HEK293 (cell line): ENCODE measurements around the gene TRIM65.

Source experiments
- BCL11A ChIP-seq: fragments of 450-650 bp; formaldehyde crosslinking; IDR thresholded peaks from 2 replicates; pipeline ENCODE4 v1.5.1; 2016; ENCODE audit warnings: low read depth, missing biosample characterization, missing genetic modification characterization
- KLF10 ChIP-seq: fragments of 450-650 bp; IDR thresholded peaks from 2 replicates; pipeline ENCODE4 v1.5.1; 2018; ENCODE audit warnings: missing biosample characterization, mild to moderate bottlenecking, missing genetic modification characterization
- PRDM10 ChIP-seq: fragments of 450-650 bp; formaldehyde crosslinking; IDR thresholded peaks from 2 replicates; pipeline ENCODE4 v1.5.1; 2016; ENCODE audit warnings: missing biosample characterization, missing genetic modification characterization
- TCF7L2 ChIP-seq: IDR thresholded peaks from 2 replicates; pipeline ENCODE4 v1.6.1; 2011; ENCODE audit warnings: low read depth, mild to moderate bottlenecking, inconsistent platforms, low read length, moderate library complexity, borderline replicate concordance
- ZBTB21 ChIP-seq: fragments of 450-650 bp; formaldehyde crosslinking; IDR thresholded peaks from 2 replicates; pipeline ENCODE4 v1.5.1; 2017; ENCODE audit warnings: missing biosample characterization, missing genetic modification characterization
- ZNF112 ChIP-seq: fragments of 450-650 bp; formaldehyde crosslinking; IDR thresholded peaks from 2 replicates; pipeline ENCODE4 v1.5.0; 2017; ENCODE audit warnings: missing biosample characterization, missing genetic modification characterization
- ZNF132 ChIP-seq: fragments of 450-650 bp; formaldehyde crosslinking; IDR thresholded peaks from 2 replicates; pipeline ENCODE4 v1.5.1; 2017; ENCODE audit warnings: missing biosample characterization, missing genetic modification characterization, borderline replicate concordance
- ZNF157 ChIP-seq: fragments of 450-650 bp; formaldehyde crosslinking; IDR thresholded peaks from 2 replicates; pipeline ENCODE4 v1.5.1; 2016; ENCODE audit warnings: missing biosample characterization, missing genetic modification characterization
- ZNF16 ChIP-seq: fragments of 450-650 bp; formaldehyde crosslinking; IDR thresholded peaks from 2 replicates; pipeline ENCODE4 v1.5.1; 2016; ENCODE audit warnings: low read depth, missing biosample characterization, missing genetic modification characterization
- ZNF324 ChIP-seq: fragments of 450-650 bp; formaldehyde crosslinking; IDR thresholded peaks from 2 replicates; pipeline ENCODE4 v1.5.1; 2016; ENCODE audit warnings: missing biosample characterization, missing genetic modification characterization
- ZNF335 ChIP-seq: fragments of 450-650 bp; formaldehyde crosslinking; conservative IDR thresholded peaks from 2 replicates; pipeline ENCODE4 v1.5.1; 2016; ENCODE audit warnings: missing biosample characterization, missing genetic modification characterization
- ZNF660 ChIP-seq: fragments of 450-650 bp; IDR thresholded peaks from 2 replicates; pipeline ENCODE4 v1.5.1; 2018; ENCODE audit warnings: missing biosample characterization, mild to moderate bottlenecking, missing genetic modification characterization
- ZNF777 ChIP-seq: fragments of 450-650 bp; formaldehyde crosslinking; IDR thresholded peaks from 2 replicates; pipeline ENCODE4 v1.5.1; 2017; ENCODE audit warnings: missing biosample characterization, missing genetic modification characterization, borderline replicate concordance
- ZSCAN23 ChIP-seq: fragments of 450-650 bp; formaldehyde crosslinking; IDR thresholded peaks from 2 replicates; pipeline ENCODE4 v1.5.1; 2016; ENCODE audit warnings: missing biosample characterization, missing genetic modification characterization
- ZSCAN5A ChIP-seq: fragments of 450-650 bp; formaldehyde crosslinking; IDR thresholded peaks from 2 replicates; pipeline ENCODE4 v1.5.1; 2016; ENCODE audit warnings: missing biosample characterization, missing genetic modification characterization
- TF ChIP-seq, protein P1 (sequence below): fragments of 450-650 bp; formaldehyde crosslinking; conservative IDR thresholded peaks from 2 replicates; pipeline ENCODE4 v1.5.1; 2016; ENCODE audit warnings: low read depth, missing biosample characterization, missing genetic modification characterization
- TF ChIP-seq, protein P2 (sequence below): fragments of 450-650 bp; formaldehyde crosslinking; IDR thresholded peaks from 2 replicates; pipeline ENCODE4 v1.5.1; 2016; ENCODE audit warnings: missing biosample characterization, missing genetic modification characterization
- TF ChIP-seq, protein P3 (sequence below): fragments of 450-650 bp; formaldehyde crosslinking; IDR thresholded peaks from 2 replicates; pipeline ENCODE4 v1.5.1; 2016; ENCODE audit warnings: missing biosample characterization, missing genetic modification characterization, borderline replicate concordance
- TF ChIP-seq, protein P4 (sequence below): fragments of 450-650 bp; formaldehyde crosslinking; optimal IDR thresholded peaks from 2 replicates; pipeline ENCODE3; 2016; ENCODE audit warnings: missing biosample characterization, mild to moderate bottlenecking, missing genetic modification characterization

Gene TRIM65

GRCh38 chr17:75904749-75905521 lies 8.2 kb upstream of the TRIM65 start, which contains the start of gene MRPL38 (continued):
- TF ChIP-seq ZBTB21 (tag by site-specific recombination) (peak; percentile 26; the same call in 1 of the 2 replicates), ZNF112 (tag by site-specific recombination) (no peak), ZNF660 (tag by site-specific recombination) (peak; percentile 96), ZNF16 (tag by site-specific recombination) (0 out of 2 replicates have a peak, but pooled peaks have one; percentile 14), TCF7L2 (no peak), BCL11A (tag by site-specific recombination) (peak; percentile 98), PRDM10 (tag by site-specific recombination) (peak; percentile 69), ZSCAN23 (peak; percentile 91), ZNF157 (no peak), ZSCAN5A (tag by site-specific recombination) (peak; percentile 83; the same call in 1 of the 2 replicates), ZNF335 (tag by site-specific recombination) (peak; percentile 91), KLF10 (peak; percentile 75), ZNF324 (peak; percentile 91), ZNF132 (no peak), ZNF777 (tag by site-specific recombination) (0 out of 2 replicates have a peak, but pooled peaks have one; percentile 32)
- TF ChIP-seq, protein P1, sequence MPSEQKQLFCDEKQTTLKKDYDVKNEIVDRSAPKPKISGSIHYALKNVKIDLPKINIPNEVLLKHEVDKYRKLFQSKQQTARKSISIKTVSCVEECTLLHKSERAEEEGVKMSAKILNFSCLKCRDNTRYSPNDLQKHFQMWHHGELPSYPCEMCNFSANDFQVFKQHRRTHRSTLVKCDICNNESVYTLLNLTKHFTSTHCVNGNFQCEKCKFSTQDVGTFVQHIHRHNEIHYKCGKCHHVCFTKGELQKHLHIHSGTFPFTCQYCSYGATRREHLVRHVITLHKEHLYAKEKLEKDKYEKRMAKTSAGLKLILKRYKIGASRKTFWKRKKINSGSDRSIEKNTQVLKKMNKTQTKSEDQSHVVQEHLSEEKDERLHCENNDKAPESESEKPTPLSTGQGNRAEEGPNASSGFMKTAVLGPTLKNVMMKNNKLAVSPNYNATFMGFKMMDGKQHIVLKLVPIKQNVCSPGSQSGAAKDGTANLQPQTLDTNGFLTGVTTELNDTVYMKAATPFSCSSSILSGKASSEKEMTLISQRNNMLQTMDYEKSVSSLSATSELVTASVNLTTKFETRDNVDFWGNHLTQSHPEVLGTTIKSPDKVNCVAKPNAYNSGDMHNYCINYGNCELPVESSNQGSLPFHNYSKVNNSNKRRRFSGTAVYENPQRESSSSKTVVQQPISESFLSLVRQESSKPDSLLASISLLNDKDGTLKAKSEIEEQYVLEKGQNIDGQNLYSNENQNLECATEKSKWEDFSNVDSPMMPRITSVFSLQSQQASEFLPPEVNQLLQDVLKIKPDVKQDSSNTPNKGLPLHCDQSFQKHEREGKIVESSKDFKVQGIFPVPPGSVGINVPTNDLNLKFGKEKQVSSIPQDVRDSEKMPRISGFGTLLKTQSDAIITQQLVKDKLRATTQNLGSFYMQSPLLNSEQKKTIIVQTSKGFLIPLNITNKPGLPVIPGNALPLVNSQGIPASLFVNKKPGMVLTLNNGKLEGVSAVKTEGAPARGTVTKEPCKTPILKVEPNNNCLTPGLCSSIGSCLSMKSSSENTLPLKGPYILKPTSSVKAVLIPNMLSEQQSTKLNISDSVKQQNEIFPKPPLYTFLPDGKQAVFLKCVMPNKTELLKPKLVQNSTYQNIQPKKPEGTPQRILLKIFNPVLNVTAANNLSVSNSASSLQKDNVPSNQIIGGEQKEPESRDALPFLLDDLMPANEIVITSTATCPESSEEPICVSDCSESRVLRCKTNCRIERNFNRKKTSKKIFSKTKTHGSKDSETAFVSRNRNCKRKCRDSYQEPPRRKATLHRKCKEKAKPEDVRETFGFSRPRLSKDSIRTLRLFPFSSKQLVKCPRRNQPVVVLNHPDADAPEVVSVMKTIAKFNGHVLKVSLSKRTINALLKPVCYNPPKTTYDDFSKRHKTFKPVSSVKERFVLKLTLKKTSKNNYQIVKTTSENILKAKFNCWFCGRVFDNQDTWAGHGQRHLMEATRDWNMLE (tag by site-specific recombination): peak; percentile 46
- TF ChIP-seq, protein P2, sequence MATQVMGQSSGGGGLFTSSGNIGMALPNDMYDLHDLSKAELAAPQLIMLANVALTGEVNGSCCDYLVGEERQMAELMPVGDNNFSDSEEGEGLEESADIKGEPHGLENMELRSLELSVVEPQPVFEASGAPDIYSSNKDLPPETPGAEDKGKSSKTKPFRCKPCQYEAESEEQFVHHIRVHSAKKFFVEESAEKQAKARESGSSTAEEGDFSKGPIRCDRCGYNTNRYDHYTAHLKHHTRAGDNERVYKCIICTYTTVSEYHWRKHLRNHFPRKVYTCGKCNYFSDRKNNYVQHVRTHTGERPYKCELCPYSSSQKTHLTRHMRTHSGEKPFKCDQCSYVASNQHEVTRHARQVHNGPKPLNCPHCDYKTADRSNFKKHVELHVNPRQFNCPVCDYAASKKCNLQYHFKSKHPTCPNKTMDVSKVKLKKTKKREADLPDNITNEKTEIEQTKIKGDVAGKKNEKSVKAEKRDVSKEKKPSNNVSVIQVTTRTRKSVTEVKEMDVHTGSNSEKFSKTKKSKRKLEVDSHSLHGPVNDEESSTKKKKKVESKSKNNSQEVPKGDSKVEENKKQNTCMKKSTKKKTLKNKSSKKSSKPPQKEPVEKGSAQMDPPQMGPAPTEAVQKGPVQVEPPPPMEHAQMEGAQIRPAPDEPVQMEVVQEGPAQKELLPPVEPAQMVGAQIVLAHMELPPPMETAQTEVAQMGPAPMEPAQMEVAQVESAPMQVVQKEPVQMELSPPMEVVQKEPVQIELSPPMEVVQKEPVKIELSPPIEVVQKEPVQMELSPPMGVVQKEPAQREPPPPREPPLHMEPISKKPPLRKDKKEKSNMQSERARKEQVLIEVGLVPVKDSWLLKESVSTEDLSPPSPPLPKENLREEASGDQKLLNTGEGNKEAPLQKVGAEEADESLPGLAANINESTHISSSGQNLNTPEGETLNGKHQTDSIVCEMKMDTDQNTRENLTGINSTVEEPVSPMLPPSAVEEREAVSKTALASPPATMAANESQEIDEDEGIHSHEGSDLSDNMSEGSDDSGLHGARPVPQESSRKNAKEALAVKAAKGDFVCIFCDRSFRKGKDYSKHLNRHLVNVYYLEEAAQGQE (tag by site-specific recombination): peak; percentile 24; the same call in 1 of the 2 replicates
- TF ChIP-seq, protein P3, sequence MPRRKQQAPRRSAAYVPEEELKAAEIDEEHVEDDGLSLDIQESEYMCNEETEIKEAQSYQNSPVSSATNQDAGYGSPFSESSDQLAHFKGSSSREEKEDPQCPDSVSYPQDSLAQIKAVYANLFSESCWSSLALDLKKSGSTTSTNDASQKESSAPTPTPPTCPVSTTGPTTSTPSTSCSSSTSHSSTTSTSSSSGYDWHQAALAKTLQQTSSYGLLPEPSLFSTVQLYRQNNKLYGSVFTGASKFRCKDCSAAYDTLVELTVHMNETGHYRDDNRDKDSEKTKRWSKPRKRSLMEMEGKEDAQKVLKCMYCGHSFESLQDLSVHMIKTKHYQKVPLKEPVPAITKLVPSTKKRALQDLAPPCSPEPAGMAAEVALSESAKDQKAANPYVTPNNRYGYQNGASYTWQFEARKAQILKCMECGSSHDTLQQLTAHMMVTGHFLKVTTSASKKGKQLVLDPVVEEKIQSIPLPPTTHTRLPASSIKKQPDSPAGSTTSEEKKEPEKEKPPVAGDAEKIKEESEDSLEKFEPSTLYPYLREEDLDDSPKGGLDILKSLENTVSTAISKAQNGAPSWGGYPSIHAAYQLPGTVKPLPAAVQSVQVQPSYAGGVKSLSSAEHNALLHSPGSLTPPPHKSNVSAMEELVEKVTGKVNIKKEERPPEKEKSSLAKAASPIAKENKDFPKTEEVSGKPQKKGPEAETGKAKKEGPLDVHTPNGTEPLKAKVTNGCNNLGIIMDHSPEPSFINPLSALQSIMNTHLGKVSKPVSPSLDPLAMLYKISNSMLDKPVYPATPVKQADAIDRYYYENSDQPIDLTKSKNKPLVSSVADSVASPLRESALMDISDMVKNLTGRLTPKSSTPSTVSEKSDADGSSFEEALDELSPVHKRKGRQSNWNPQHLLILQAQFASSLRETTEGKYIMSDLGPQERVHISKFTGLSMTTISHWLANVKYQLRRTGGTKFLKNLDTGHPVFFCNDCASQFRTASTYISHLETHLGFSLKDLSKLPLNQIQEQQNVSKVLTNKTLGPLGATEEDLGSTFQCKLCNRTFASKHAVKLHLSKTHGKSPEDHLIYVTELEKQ (tag by site-specific recombination): 0 out of 2 replicates have a peak, but pooled peaks have one; percentile 36
- TF ChIP-seq, protein P4, sequence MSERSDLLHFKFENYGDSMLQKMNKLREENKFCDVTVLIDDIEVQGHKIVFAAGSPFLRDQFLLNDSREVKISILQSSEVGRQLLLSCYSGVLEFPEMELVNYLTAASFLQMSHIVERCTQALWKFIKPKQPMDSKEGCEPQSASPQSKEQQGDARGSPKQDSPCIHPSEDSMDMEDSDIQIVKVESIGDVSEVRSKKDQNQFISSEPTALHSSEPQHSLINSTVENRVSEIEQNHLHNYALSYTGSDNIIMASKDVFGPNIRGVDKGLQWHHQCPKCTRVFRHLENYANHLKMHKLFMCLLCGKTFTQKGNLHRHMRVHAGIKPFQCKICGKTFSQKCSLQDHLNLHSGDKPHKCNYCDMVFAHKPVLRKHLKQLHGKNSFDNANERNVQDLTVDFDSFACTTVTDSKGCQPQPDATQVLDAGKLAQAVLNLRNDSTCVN (tag by site-specific recombination): peak; percentile 92
